Liver (tissue), 9 donors: ENCODE results near the gene BRSK1. TPM values are rescaled to one million over a fixed set of nuclear protein-coding genes. Genes with fewer than 3 reads are reported as not detected.

Experiments used
- DNase-seq: peaks from one replicate; pipeline ENCODE4 v3.0.0-alpha.2; 2017; ENCODE audit warnings: low spot score
- H3K27ac ChIP-seq, 2 donors: one replicate each; pipeline ENCODE4 v1.7.0; 2013; ENCODE audit warnings: inconsistent platforms in 2 of 2, low read length in 2 of 2, control low read depth in 1 of 2, low read depth in 1 of 2, mild to moderate bottlenecking in 1 of 2
- H3K27me3 ChIP-seq, 4 donors: one replicate each; pipeline versions ENCODE4 v1.6.1 to v1.7.0; 2013; ENCODE audit warnings: low read length in 3 of 4, inconsistent platforms in 1 of 4, mild to moderate bottlenecking in 1 of 4, moderate library complexity in 1 of 4; ENCODE audit not compliant: control insufficient read depth in 4 of 4, insufficient read depth in 4 of 4
- H3K36me3 ChIP-seq, 4 donors: one replicate each; pipeline versions ENCODE4 v1.6.1 to v1.7.0; 2013; ENCODE audit warnings: low read length in 3 of 4, mild to moderate bottlenecking in 3 of 4, low read depth in 1 of 4, moderate library complexity in 1 of 4; ENCODE audit not compliant: control insufficient read depth in 4 of 4, insufficient read depth in 3 of 4
- H3K4me1 ChIP-seq, 4 donors: one replicate each; pipeline versions ENCODE4 v1.6.1 to v1.7.0; 2013; ENCODE audit warnings: low read length in 3 of 4, mild to moderate bottlenecking in 3 of 4, moderate library complexity in 1 of 4; ENCODE audit not compliant: control insufficient read depth in 4 of 4, insufficient read depth in 4 of 4
- H3K4me3 ChIP-seq, 3 donors: one replicate each; pipeline versions ENCODE4 v1.6.1 to v1.7.0; 2013; ENCODE audit warnings: low read length in 3 of 3, control low read depth in 1 of 3, low read depth in 1 of 3, mild to moderate bottlenecking in 1 of 3
- H3K9ac ChIP-seq, 2 donors: one replicate each; pipeline ENCODE4 v1.7.0; 2013; ENCODE audit warnings: low read length in 2 of 2, mild to moderate bottlenecking in 2 of 2, moderate library complexity in 2 of 2, control low read depth in 1 of 2, low read depth in 1 of 2
- H3K9me3 ChIP-seq, 4 donors: one replicate each; pipeline versions ENCODE4 v1.6.1 to v1.7.0; 2013; ENCODE audit warnings: low read length in 3 of 4; ENCODE audit not compliant: control insufficient read depth in 4 of 4
- ATF3 ChIP-seq: IDR thresholded peaks from 2 replicates; pipeline ENCODE4 v1.6.1; 2016; ENCODE audit warnings: antibody characterized with exemption
- CTCF ChIP-seq: fragments of 150-350 bp; IDR thresholded peaks from 2 replicates; pipeline ENCODE4 v1.5.1; 2017; ENCODE audit warnings: improper control_type of control experiment, low read depth, low read length; ENCODE audit not compliant: missing input control
- EGR1 ChIP-seq, 2 donors: IDR thresholded peaks; 2 replicates each; pipeline ENCODE4 v1.6.1; 2016 to 2018; ENCODE audit warnings: antibody characterized with exemption in 2 of 2, low read depth in 2 of 2
- FOXA1 ChIP-seq: IDR thresholded peaks from 2 replicates; pipeline ENCODE4 v1.6.1; 2016; ENCODE audit warnings: antibody characterized with exemption
- FOXA2 ChIP-seq: IDR thresholded peaks from 2 replicates; pipeline ENCODE4 v1.6.1; 2016; ENCODE audit warnings: antibody characterized with exemption
- GABPA ChIP-seq, 2 donors: IDR thresholded peaks in 1 of 2; conservative IDR thresholded peaks in 1 of 2; 2 replicates each; pipeline ENCODE4 v1.6.1; 2016; ENCODE audit warnings: antibody characterized with exemption in 2 of 2, mild to moderate bottlenecking in 1 of 2, moderate library complexity in 1 of 2
- HNF4A ChIP-seq, 2 donors: conservative IDR thresholded peaks; 2 replicates each; pipeline ENCODE4 v1.6.1; 2016; ENCODE audit warnings: antibody characterized with exemption in 2 of 2, mild to moderate bottlenecking in 2 of 2
- HNF4G ChIP-seq: IDR thresholded peaks from 2 replicates; pipeline ENCODE4 v1.6.1; 2016; ENCODE audit warnings: antibody characterized with exemption
- MAX ChIP-seq: IDR thresholded peaks from 2 replicates; pipeline ENCODE4 v1.6.1; 2016; ENCODE audit warnings: antibody characterized with exemption
- RAD21 ChIP-seq, 2 donors: IDR thresholded peaks; 2 replicates each; pipeline ENCODE4 v1.6.1; 2016; ENCODE audit warnings: antibody characterized with exemption in 2 of 2, mild to moderate bottlenecking in 2 of 2
- REST ChIP-seq: IDR thresholded peaks from 2 replicates; pipeline ENCODE4 v1.6.1; 2016; ENCODE audit warnings: antibody characterized with exemption, mild to moderate bottlenecking
- RXRA ChIP-seq, 2 donors: IDR thresholded peaks; 2 replicates each; pipeline ENCODE4 v1.6.1; 2017 to 2018; ENCODE audit warnings: antibody characterized with exemption in 2 of 2, mild to moderate bottlenecking in 1 of 2
- YY1 ChIP-seq: IDR thresholded peaks from 2 replicates; pipeline ENCODE4 v1.6.1; 2016; ENCODE audit warnings: antibody characterized with exemption, mild to moderate bottlenecking
- ZBTB33 ChIP-seq: IDR thresholded peaks from 2 replicates; pipeline ENCODE4 v1.6.1; 2016; ENCODE audit warnings: antibody characterized with exemption
- WGBS: extraction: QIAGEN DNeasy Blood & Tissue Kit; methylation state at CpG from one replicate; pipeline ENCODE4 v1.1.7; 2013; 5-methylcytosine and 5-hydroxymethylcytosine counted together
- polyA plus RNA-seq, 2 donors: library from polyadenylated mRNA; stranded (reverse) in 1 of 2; unstranded in 1 of 2; fragments of 200-250 nt in 1 of 2; fragments of >200 nt in 1 of 2; fragmentation: Nextera tagmentation in 1 of 2; extraction: Ambion mirVana in 1 of 2; gene quantifications; one replicate each; pipeline versions ENCODE4 v1.2.1 to v1.2.3, GENCODE V29; 2013 to 2015
- total RNA-seq, 2 donors: library from RNA; depleted of rRNA; stranded (reverse); fragments of >200 nt; gene quantifications; one replicate each; pipeline ENCODE4 v1.2.3, GENCODE V29; 2014
- donor health status: healthy.
- donor health status: healthy.
- donor health status: healthy.
- donor health status: healthy.
- donor health status: healthy.

The BRSK1 gene
- total and polyA plus RNA-seq, 4 donors, result 0.10 to 0.65 (median 0.42) TPM; not detected in 1

- no peak for TF ChIP-seq CTCF
- no peak for TF ChIP-seq EGR1 (IDR thresholded peaks at IDR 0.05; ENCODE audit: low read depth in 2 of 2)
- TF ChIP-seq ATF3, result no peak
These were observed 21.4 kb upstream of the BRSK1 start (continued) for GRCh38 chr19:55262359-55262758.

GRCh38 chr19:55264531-55264930 lies 19.3 kb upstream of the BRSK1 start:
- no peak overlapping the region for H3K27ac ChIP-seq
- H3K9ac ChIP-seq, result no peak overlapping the region
- no peaks in the 10 kb centered on the region for H3K9me3 ChIP-seq
- H3K4me3 ChIP-seq, result no peak overlapping the region
- no peak for DNase-seq
- peaks cover 0 to 4% (median 4%) of the 10 kb centered on the region in 4 donors for H3K4me1 ChIP-seq
- TF ChIP-seq ZBTB33, result no peak
- TF ChIP-seq YY1, result no peak
- TF ChIP-seq REST, result no peak
- no peak for TF ChIP-seq MAX
- TF ChIP-seq RXRA (IDR thresholded peaks at IDR 0.05), result no peak
- TF ChIP-seq HNF4A (conservative IDR thresholded peaks at IDR 0.05), result no peak
- no peak for TF ChIP-seq GABPA (IDR thresholded peaks at IDR 0.05 in 1 of 2, conservative IDR thresholded peaks at IDR 0.05 in 1 of 2)
- no peak for TF ChIP-seq HNF4G
- no peak for TF ChIP-seq FOXA1
- no peak for TF ChIP-seq RAD21 (IDR thresholded peaks at IDR 0.05)
- TF ChIP-seq CTCF, result no peak
- TF ChIP-seq EGR1 (IDR thresholded peaks at IDR 0.05; ENCODE audit: low read depth in 2 of 2), result no peak
- no peak for TF ChIP-seq FOXA2
- WGBS, result 95% methylated on average over 5 of the region's 5 CpGs
- H3K36me3 ChIP-seq, result peaks cover 0 to 3% (median 1%) of the 10 kb centered on the region in 4 donors
- no peaks in the 10 kb centered on the region for H3K27me3 ChIP-seq
